ENCODE measurements around the gene DDI1. TPM values are rescaled to one million over a fixed set of nuclear protein-coding genes. Genes with fewer than 3 reads are reported as not detected.

Gene DDI1
- total RNA-seq, 1 donor from 2014 or later, result not detected

- Mint-ChIP-seq H3K9me3 (no peaks in the 10 kb centered on the region), H3K4me1 (no peaks in the 10 kb centered on the region)
Observed at GRCh38 chr11:104076455-104076854, 40.0 kb downstream of the DDI1 start.

GRCh38 chr11:104078245-104078644 is 41.8 kb downstream of the DDI1 start:
- Mint-ChIP-seq H3K4me1 (no peaks in the 10 kb centered on the region), H3K9me3 (no peaks in the 10 kb centered on the region)
- intact Hi-C loops (cut with micrococcal nuclease), result no loop called here

More at GRCh38 chr11:104076455-104076854, 40.0 kb downstream of the DDI1 start:
- Mint-ChIP-seq H3K36me3 (ENCODE audit: low read depth) (no peaks in the 10 kb centered on the region), H3K27ac (no peak overlapping the region), H3K4me3 (no peak overlapping the region), H3K27me3 (no peaks in the 10 kb centered on the region)
- DNase-seq, result no peak
- intact Hi-C loops (cut with micrococcal nuclease), result no loop called here

GRCh38 chr11:104078995-104079394 is 42.6 kb downstream of the DDI1 start:
- H3K27me3 Mint-ChIP-seq, result no peaks in the 10 kb centered on the region
- H3K4me3 Mint-ChIP-seq, result no peak overlapping the region
- no peak overlapping the region for H3K27ac Mint-ChIP-seq
- no peaks in the 10 kb centered on the region for H3K4me1 Mint-ChIP-seq
- intact Hi-C loops (cut with micrococcal nuclease), result no loop called here
- no peaks in the 10 kb centered on the region for H3K9me3 Mint-ChIP-seq
- no peak for DNase-seq
- H3K36me3 Mint-ChIP-seq (ENCODE audit: low read depth), result no peaks in the 10 kb centered on the region

More at GRCh38 chr11:104078245-104078644, 41.8 kb downstream of the DDI1 start:
- no peaks in the 10 kb centered on the region for H3K36me3 Mint-ChIP-seq (ENCODE audit: low read depth)
- DNase-seq, result no peak
- H3K4me3 Mint-ChIP-seq, result no peak overlapping the region
- H3K27ac Mint-ChIP-seq, result no peak overlapping the region
- H3K27me3 Mint-ChIP-seq, result no peaks in the 10 kb centered on the region

- intact Hi-C loops (cut with micrococcal nuclease), result no loop called here
- no peak for DNase-seq
- H3K4me1 Mint-ChIP-seq, result no peaks in the 10 kb centered on the region
- H3K27ac Mint-ChIP-seq, result no peak overlapping the region
- no peaks in the 10 kb centered on the region for H3K36me3 Mint-ChIP-seq (ENCODE audit: low read depth)
- no peaks in the 10 kb centered on the region for H3K27me3 Mint-ChIP-seq
- H3K4me3 Mint-ChIP-seq, result no peak overlapping the region
- no peaks in the 10 kb centered on the region for H3K9me3 Mint-ChIP-seq
Observed at GRCh38 chr11:104086621-104087020, 50.2 kb downstream of the DDI1 start.

Other genes with a start within 250 kb of the DDI1 start
- not detected in 2 replicates for gene PDGFD, start 127.5 kb downstream of the DDI1 start, total RNA-seq